GM23338 (cell line): ENCODE results near the gene ITPRIP. TPM values are rescaled to one million over a fixed set of nuclear protein-coding genes. Genes with fewer than 3 reads are reported as not detected.
A peak's percentile ranks its signal among the peaks of the same experiment; 100 is the strongest.

Source experiments
- ATAC-seq: fragments of 200-7000 bp; cut with Tn5 transposase; 3 replicates; pipeline ENCODE4 v1.9.1; 2020
- DNase-seq: peaks from one replicate; pipeline ENCODE4 v3.0.0-alpha.2; 2015; ENCODE audit warnings: low spot score
- H2AFZ ChIP-seq: fragments of 200-600 bp; sonication (generic); 2 replicates; pipeline ENCODE4 v1.8.0; 2016; ENCODE audit warnings: antibody characterized with exemption, mild to moderate bottlenecking, moderate library complexity
- H3F3A ChIP-seq: fragments of 200-600 bp; sonication (generic); replicated peaks from 2 replicates; pipeline ENCODE4 v1.8.0; 2017; ENCODE audit warnings: antibody characterized with exemption, mixed run types, low read depth
- H3K27ac ChIP-seq: fragments of 200-600 bp; sonication (generic); 2 replicates; pipeline ENCODE4 v1.6.1; 2016; ENCODE audit warnings: low read depth
- H3K27me3 ChIP-seq: fragments of 200-600 bp; sonication (generic); 2 replicates; pipeline ENCODE4 v1.8.0; 2016; ENCODE audit warnings: mild to moderate bottlenecking, mixed run types, moderate library complexity; ENCODE audit not compliant: insufficient read depth
- H3K36me3 ChIP-seq: fragments of 200-600 bp; sonication (generic); 2 replicates; pipeline ENCODE4 v1.8.0; 2016; ENCODE audit warnings: mild to moderate bottlenecking; ENCODE audit not compliant: insufficient read depth
- H3K4me1 ChIP-seq: fragments of 200-600 bp; sonication (generic); 2 replicates; pipeline ENCODE4 v1.8.0; 2016; ENCODE audit warnings: mild to moderate bottlenecking, moderate library complexity; ENCODE audit not compliant: insufficient read depth
- H3K4me2 ChIP-seq: fragments of 200-600 bp; sonication (generic); 2 replicates; pipeline ENCODE4 v1.7.1; 2017; ENCODE audit warnings: mixed run types
- H3K4me3 ChIP-seq: fragments of 200-600 bp; sonication (generic); 2 replicates; pipeline ENCODE4 v1.6.1; 2016; ENCODE audit warnings: mixed run types
- H3K79me2 ChIP-seq: fragments of 200-600 bp; sonication (generic); replicated peaks from 2 replicates; pipeline ENCODE4 v1.8.0; 2017; ENCODE audit warnings: mild to moderate bottlenecking; ENCODE audit not compliant: insufficient read depth
- H3K9me2 ChIP-seq: fragments of 200-600 bp; sonication (generic); 2 replicates; pipeline ENCODE4 v1.8.0; 2017; ENCODE audit not compliant: insufficient read depth
- H4K20me1 ChIP-seq: fragments of 200-600 bp; sonication (generic); replicated peaks from 2 replicates; pipeline ENCODE4 v1.8.0; 2017; ENCODE audit warnings: mild to moderate bottlenecking; ENCODE audit not compliant: insufficient read depth
- H3K27ac Mint-ChIP-seq: 2 replicates; pipeline ENCODE4 v1.8.0; 2020; ENCODE audit warnings: inconsistent platforms, mild to moderate bottlenecking, moderate library complexity, mixed read lengths
- H3K27me3 Mint-ChIP-seq: 3 replicates; pipeline ENCODE4 v1.8.0; 2022; ENCODE audit warnings: low read depth, mild to moderate bottlenecking, moderate library complexity, mixed read lengths, inconsistent platforms; ENCODE audit not compliant: insufficient read depth, poor library complexity
- H3K36me3 Mint-ChIP-seq: 3 replicates; pipeline ENCODE4 v1.8.0; 2021; ENCODE audit warnings: low read depth, mild to moderate bottlenecking, inconsistent platforms, moderate library complexity, mixed read lengths
- H3K4me1 Mint-ChIP-seq: 3 replicates; pipeline ENCODE4 v1.8.0; 2020; ENCODE audit warnings: mild to moderate bottlenecking, inconsistent platforms, mixed read lengths
- H3K4me3 Mint-ChIP-seq: 3 replicates; pipeline ENCODE4 v1.8.0; 2021; ENCODE audit warnings: moderate library complexity, mild to moderate bottlenecking, inconsistent platforms, mixed read lengths
- H3K9me3 Mint-ChIP-seq: 3 replicates; pipeline ENCODE4 v1.8.0; 2020; ENCODE audit warnings: moderate library complexity, mild to moderate bottlenecking, inconsistent platforms, mixed read lengths
- CREB1 ChIP-seq: fragments of 250-450 bp; sonication (Bioruptor Pico); IDR thresholded peaks from 2 replicates; pipeline ENCODE4 v1.5.0; 2020; ENCODE audit warnings: low read depth, mild to moderate bottlenecking, moderate library complexity
- EZH2 ChIP-seq: fragments of 200-600 bp; sonication (generic); IDR thresholded peaks from one replicate; pipeline ENCODE4 v1.8.0; 2017; ENCODE audit warnings: antibody characterized with exemption, mild to moderate bottlenecking, low read depth; ENCODE audit not compliant: unreplicated experiment
- EZH2phosphoT487 ChIP-seq: fragments of 200-600 bp; sonication (generic); IDR thresholded peaks from one replicate; pipeline ENCODE4 v1.8.1; 2018; ENCODE audit warnings: antibody characterized with exemption; ENCODE audit not compliant: unreplicated experiment
- JUNB ChIP-seq: IDR thresholded peaks from one replicate; pipeline ENCODE4 v1.6.1; 2016; ENCODE audit warnings: antibody characterized with exemption; ENCODE audit not compliant: unreplicated experiment
- NANOG ChIP-seq: IDR thresholded peaks from 2 replicates; pipeline ENCODE4 v1.6.1; 2016; ENCODE audit warnings: antibody characterized with exemption, borderline replicate concordance
- POLR2AphosphoS5 ChIP-seq: IDR thresholded peaks from 2 replicates; pipeline ENCODE4 v1.6.1; 2016; ENCODE audit warnings: antibody characterized with exemption, low read depth
- STAT1 ChIP-seq: IDR thresholded peaks from one replicate; pipeline ENCODE4 v1.6.1; 2016; ENCODE audit warnings: antibody characterized with exemption; ENCODE audit not compliant: unreplicated experiment
- ZNF114 ChIP-seq: fragments of 250-450 bp; sonication (Bioruptor Pico); IDR thresholded peaks from 2 replicates; pipeline ENCODE4 v1.5.0; 2020; ENCODE audit warnings: mild to moderate bottlenecking, moderate library complexity
- ZNF331 ChIP-seq: fragments of 250-450 bp; sonication (Bioruptor Pico); IDR thresholded peaks from 2 replicates; pipeline ENCODE4 v1.5.0; 2020; ENCODE audit warnings: low read depth, mild to moderate bottlenecking, moderate library complexity
- polyA plus RNA-seq: library from polyadenylated mRNA; unstranded; fragments of >200 nt; fragmentation: Nextera tagmentation; extraction: Ambion mirVana; gene quantifications from 2 replicates; pipeline ENCODE4 v1.2.1, GENCODE V29; 2016
- total RNA-seq: library from RNA; depleted of rRNA; stranded (reverse); fragments of >200 nt; shearing (Covaris generic); gene quantifications from 2 replicates; pipeline ENCODE4 v1.2.3, GENCODE V29; 2014
- TF ChIP-seq, protein P1 (sequence below): IDR thresholded peaks from 2 replicates; pipeline ENCODE4 v1.6.1; 2016; ENCODE audit warnings: antibody characterized with exemption
- TF ChIP-seq, protein P2 (sequence below): IDR thresholded peaks from one replicate; pipeline ENCODE4 v1.6.1; 2018; ENCODE audit warnings: antibody characterized with exemption; ENCODE audit not compliant: unreplicated experiment
- TF ChIP-seq, protein P3 (sequence below): fragments of 250-450 bp; sonication (Bioruptor Pico); IDR thresholded peaks from 2 replicates; pipeline ENCODE4 v1.5.0; 2020; ENCODE audit warnings: mild to moderate bottlenecking, moderate library complexity
- TF ChIP-seq, protein P4 (sequence below), 2 experiments: fragments of 200-600 bp in 1 of 2; sonication (generic) in 1 of 2; conservative IDR thresholded peaks; 2 replicates each; pipeline versions ENCODE4 v1.5.1 to v1.6.1; 2016 to 2017; ENCODE audit warnings: antibody characterized with exemption in 2 of 2, low read depth in 2 of 2, mild to moderate bottlenecking in 2 of 2, moderate library complexity in 1 of 2

ITPRIP gene
- total and polyA plus RNA-seq, 2 experiments from 2014 or later: 6.9 to 15.2 TPM

DNA sequence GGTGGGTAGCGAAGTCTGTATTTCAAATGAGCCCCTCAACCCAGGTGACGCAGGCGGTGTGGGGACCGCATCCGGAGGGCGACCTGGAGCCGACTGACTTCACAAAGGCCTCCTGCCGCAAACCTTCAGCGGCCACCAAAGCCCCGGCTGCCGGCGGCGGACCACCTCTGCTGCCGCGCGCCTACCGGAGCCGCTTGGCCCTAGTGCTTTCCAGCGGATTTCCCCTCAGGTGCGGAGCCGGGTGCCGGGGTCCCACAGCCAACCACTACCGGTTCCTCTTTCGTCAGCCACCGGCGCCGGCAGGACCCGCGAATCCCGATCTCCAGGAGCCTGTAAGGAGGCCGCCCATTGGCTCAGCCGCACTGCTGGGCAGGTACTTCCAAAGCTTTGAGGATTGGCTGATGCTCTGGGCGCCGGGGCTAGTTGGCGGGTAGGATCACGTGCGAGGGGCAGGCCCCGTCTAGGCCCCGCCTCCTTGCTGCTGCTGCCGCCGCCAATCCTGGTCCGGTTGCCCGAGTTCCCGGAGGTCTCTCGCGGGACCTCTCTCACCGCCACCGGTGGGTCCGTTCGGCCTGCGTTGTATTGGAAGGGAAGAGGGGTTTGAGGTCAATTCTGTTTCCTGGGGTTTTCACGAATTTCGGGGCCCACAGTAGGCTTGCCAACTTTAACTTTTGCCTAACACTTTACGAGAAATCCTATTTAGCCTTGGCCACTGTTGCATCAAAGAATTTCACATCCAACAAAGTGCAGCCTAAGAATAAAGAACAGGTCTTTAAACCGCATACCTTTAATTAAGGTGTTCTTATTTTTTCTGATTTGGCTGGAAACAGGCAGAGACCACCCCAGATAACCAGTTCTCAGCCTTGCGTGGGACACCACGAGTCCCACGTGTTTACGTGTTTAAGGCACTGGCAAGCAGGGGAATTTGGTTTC, 69.3 kb downstream of the ITPRIP start, which contains the start of gene GSTO2:
Gene GSTO2 (plus strand): TSS at position 472 of the 933 bp plus-strand sequence. CDS start 5,732 bp downstream, outside the sequence.
- Mint-ChIP-seq H3K4me1 (peaks cover 7% of the 10 kb centered on the region), H3K4me3 (peak within 1 kb of the TSS; percentile 90), H3K36me3 (peaks cover 22% of the 10 kb centered on the region), H3K9me3 (no peaks in the 10 kb centered on the region), H3K27me3 (peaks cover 2% of the 10 kb centered on the region), H3K27ac (peak within 1 kb of the TSS; percentile 97)
- Histone ChIP-seq H2AFZ (peak within 1 kb of the TSS; percentile 52), H4K20me1 (0 out of 2 replicates have a peak, but pooled peaks cover 5% of the 10 kb centered on the region), H3K27ac (peak within 1 kb of the TSS; percentile 89), H3K4me1 (peaks cover 5% of the 10 kb centered on the region; the same call in 1 of the 2 replicates), H3K27me3 (no peaks in the 10 kb centered on the region), H3K4me2 (peak within 1 kb of the TSS; percentile 93), H3K36me3 (peaks cover 7% of the 10 kb centered on the region; the same call in 1 of the 2 replicates), H3K79me2 (peaks cover 46% of the 10 kb centered on the region), H3F3A (no peaks in the 10 kb centered on the region), H3K9me2 (no peaks in the 10 kb centered on the region), H3K4me3 (peak within 1 kb of the TSS; percentile 86)
- ATAC-seq (peak; percentile 99), DNase-seq (peak; percentile 100)
- peak; percentile 90 for TF ChIP-seq CREB1
- no peak for TF ChIP-seq EZH2phosphoT487
- TF ChIP-seq STAT1: no peak
- TF ChIP-seq, protein P1, sequence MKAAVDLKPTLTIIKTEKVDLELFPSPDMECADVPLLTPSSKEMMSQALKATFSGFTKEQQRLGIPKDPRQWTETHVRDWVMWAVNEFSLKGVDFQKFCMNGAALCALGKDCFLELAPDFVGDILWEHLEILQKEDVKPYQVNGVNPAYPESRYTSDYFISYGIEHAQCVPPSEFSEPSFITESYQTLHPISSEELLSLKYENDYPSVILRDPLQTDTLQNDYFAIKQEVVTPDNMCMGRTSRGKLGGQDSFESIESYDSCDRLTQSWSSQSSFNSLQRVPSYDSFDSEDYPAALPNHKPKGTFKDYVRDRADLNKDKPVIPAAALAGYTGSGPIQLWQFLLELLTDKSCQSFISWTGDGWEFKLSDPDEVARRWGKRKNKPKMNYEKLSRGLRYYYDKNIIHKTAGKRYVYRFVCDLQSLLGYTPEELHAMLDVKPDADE: peak; percentile 71; the same call in 1 of the 2 replicates
- peak; percentile 86 for TF ChIP-seq POLR2AphosphoS5
- no peak for TF ChIP-seq NANOG
- TF ChIP-seq, protein P2, sequence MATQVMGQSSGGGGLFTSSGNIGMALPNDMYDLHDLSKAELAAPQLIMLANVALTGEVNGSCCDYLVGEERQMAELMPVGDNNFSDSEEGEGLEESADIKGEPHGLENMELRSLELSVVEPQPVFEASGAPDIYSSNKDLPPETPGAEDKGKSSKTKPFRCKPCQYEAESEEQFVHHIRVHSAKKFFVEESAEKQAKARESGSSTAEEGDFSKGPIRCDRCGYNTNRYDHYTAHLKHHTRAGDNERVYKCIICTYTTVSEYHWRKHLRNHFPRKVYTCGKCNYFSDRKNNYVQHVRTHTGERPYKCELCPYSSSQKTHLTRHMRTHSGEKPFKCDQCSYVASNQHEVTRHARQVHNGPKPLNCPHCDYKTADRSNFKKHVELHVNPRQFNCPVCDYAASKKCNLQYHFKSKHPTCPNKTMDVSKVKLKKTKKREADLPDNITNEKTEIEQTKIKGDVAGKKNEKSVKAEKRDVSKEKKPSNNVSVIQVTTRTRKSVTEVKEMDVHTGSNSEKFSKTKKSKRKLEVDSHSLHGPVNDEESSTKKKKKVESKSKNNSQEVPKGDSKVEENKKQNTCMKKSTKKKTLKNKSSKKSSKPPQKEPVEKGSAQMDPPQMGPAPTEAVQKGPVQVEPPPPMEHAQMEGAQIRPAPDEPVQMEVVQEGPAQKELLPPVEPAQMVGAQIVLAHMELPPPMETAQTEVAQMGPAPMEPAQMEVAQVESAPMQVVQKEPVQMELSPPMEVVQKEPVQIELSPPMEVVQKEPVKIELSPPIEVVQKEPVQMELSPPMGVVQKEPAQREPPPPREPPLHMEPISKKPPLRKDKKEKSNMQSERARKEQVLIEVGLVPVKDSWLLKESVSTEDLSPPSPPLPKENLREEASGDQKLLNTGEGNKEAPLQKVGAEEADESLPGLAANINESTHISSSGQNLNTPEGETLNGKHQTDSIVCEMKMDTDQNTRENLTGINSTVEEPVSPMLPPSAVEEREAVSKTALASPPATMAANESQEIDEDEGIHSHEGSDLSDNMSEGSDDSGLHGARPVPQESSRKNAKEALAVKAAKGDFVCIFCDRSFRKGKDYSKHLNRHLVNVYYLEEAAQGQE: no peak
- no peak for TF ChIP-seq ZNF114
- no peak for TF ChIP-seq EZH2
- TF ChIP-seq, protein P3, sequence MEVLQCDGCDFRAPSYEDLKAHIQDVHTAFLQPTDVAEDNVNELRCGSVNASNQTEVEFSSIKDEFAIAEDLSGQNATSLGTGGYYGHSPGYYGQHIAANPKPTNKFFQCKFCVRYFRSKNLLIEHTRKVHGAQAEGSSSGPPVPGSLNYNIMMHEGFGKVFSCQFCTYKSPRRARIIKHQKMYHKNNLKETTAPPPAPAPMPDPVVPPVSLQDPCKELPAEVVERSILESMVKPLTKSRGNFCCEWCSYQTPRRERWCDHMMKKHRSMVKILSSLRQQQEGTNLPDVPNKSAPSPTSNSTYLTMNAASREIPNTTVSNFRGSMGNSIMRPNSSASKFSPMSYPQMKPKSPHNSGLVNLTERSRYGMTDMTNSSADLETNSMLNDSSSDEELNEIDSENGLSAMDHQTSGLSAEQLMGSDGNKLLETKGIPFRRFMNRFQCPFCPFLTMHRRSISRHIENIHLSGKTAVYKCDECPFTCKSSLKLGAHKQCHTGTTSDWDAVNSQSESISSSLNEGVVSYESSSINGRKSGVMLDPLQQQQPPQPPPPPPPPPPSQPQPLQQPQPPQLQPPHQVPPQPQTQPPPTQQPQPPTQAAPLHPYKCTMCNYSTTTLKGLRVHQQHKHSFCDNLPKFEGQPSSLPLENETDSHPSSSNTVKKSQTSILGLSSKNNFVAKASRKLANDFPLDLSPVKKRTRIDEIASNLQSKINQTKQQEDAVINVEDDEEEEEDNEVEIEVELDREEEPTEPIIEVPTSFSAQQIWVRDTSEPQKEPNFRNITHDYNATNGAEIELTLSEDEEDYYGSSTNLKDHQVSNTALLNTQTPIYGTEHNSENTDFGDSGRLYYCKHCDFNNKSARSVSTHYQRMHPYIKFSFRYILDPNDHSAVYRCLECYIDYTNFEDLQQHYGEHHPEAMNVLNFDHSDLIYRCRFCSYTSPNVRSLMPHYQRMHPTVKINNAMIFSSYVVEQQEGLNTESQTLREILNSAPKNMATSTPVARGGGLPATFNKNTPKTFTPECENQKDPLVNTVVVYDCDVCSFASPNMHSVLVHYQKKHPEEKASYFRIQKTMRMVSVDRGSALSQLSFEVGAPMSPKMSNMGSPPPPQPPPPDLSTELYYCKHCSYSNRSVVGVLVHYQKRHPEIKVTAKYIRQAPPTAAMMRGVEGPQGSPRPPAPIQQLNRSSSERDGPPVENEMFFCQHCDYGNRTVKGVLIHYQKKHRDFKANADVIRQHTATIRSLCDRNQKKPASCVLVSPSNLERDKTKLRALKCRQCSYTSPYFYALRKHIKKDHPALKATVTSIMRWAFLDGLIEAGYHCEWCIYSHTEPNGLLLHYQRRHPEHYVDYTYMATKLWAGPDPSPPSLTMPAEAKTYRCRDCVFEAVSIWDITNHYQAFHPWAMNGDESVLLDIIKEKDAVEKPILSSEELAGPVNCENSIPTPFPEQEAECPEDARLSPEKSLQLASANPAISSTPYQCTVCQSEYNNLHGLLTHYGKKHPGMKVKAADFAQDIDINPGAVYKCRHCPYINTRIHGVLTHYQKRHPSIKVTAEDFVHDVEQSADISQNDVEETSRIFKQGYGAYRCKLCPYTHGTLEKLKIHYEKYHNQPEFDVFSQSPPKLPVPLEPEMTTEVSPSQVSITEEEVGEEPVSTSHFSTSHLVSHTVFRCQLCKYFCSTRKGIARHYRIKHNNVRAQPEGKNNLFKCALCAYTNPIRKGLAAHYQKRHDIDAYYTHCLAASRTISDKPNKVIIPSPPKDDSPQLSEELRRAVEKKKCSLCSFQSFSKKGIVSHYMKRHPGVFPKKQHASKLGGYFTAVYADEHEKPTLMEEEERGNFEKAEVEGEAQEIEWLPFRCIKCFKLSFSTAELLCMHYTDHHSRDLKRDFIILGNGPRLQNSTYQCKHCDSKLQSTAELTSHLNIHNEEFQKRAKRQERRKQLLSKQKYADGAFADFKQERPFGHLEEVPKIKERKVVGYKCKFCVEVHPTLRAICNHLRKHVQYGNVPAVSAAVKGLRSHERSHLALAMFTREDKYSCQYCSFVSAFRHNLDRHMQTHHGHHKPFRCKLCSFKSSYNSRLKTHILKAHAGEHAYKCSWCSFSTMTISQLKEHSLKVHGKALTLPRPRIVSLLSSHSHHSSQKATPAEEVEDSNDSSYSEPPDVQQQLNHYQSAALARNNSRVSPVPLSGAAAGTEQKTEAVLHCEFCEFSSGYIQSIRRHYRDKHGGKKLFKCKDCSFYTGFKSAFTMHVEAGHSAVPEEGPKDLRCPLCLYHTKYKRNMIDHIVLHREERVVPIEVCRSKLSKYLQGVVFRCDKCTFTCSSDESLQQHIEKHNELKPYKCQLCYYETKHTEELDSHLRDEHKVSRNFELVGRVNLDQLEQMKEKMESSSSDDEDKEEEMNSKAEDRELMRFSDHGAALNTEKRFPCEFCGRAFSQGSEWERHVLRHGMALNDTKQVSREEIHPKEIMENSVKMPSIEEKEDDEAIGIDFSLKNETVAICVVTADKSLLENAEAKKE (CRISPR knock-in tag): no peak
- TF ChIP-seq, protein P4, sequence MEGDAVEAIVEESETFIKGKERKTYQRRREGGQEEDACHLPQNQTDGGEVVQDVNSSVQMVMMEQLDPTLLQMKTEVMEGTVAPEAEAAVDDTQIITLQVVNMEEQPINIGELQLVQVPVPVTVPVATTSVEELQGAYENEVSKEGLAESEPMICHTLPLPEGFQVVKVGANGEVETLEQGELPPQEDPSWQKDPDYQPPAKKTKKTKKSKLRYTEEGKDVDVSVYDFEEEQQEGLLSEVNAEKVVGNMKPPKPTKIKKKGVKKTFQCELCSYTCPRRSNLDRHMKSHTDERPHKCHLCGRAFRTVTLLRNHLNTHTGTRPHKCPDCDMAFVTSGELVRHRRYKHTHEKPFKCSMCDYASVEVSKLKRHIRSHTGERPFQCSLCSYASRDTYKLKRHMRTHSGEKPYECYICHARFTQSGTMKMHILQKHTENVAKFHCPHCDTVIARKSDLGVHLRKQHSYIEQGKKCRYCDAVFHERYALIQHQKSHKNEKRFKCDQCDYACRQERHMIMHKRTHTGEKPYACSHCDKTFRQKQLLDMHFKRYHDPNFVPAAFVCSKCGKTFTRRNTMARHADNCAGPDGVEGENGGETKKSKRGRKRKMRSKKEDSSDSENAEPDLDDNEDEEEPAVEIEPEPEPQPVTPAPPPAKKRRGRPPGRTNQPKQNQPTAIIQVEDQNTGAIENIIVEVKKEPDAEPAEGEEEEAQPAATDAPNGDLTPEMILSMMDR (conservative IDR thresholded peaks at IDR 0.05; ENCODE audit: low read depth in 2 of 2): no peak
- TF ChIP-seq JUNB: no peak
- no peak for TF ChIP-seq ZNF331 (CRISPR knock-in tag)
